ENCODE results near the gene SLN. TPM values are rescaled to one million over a fixed set of nuclear protein-coding genes. Genes with fewer than 3 reads are reported as not detected.

Gene SLN
- total and polyA plus RNA-seq, 2 donors (not counting 1 experiment from before 2014, with no cell fraction given), result not detected

- H3K36me3 ChIP-seq (ENCODE audit: control insufficient read depth, insufficient read depth, low read length), result no peaks in the 10 kb centered on the region
- H3K4me3 ChIP-seq (replicated peaks in 1 of 4; ENCODE audit: control extremely low read depth in 1 of 4, insufficient read depth in 1 of 4, low read depth in 3 of 4, low read length in 4 of 4), result no peak overlapping the region
- no peaks in the 10 kb centered on the region for H3K27me3 ChIP-seq (ENCODE audit: control insufficient read depth, insufficient read depth, low read length)
- H3K9me3 ChIP-seq (ENCODE audit: control insufficient read depth, insufficient read depth, low read depth, low read length), result no peaks in the 10 kb centered on the region
- H3K9ac ChIP-seq (ENCODE audit: insufficient read depth, low read length), result no peak overlapping the region
- H3K4me1 ChIP-seq (ENCODE audit: control insufficient read depth, extremely low read depth, insufficient read depth, low read length), result no peaks in the 10 kb centered on the region
- H3K79me2 ChIP-seq (ENCODE audit: control insufficient read depth, insufficient read depth, low read length), result no peaks in the 10 kb centered on the region
- H3K27ac ChIP-seq (ENCODE audit: insufficient read depth, low read length), result no peak overlapping the region
- DNase-seq (ENCODE audit: low read depth in 2 of 2), result no peak
- no peak overlapping the region for H2AFZ ChIP-seq (ENCODE audit: low read length)
- no peaks in the 10 kb centered on the region for H4K20me1 ChIP-seq (ENCODE audit: control insufficient read depth, extremely low read depth, insufficient read depth, low read length)
- no peak for TF ChIP-seq EZH2 (IDR thresholded peaks at IDR 0.05; ENCODE audit: low read length, missing control alignments)
- TF ChIP-seq, protein P1, sequence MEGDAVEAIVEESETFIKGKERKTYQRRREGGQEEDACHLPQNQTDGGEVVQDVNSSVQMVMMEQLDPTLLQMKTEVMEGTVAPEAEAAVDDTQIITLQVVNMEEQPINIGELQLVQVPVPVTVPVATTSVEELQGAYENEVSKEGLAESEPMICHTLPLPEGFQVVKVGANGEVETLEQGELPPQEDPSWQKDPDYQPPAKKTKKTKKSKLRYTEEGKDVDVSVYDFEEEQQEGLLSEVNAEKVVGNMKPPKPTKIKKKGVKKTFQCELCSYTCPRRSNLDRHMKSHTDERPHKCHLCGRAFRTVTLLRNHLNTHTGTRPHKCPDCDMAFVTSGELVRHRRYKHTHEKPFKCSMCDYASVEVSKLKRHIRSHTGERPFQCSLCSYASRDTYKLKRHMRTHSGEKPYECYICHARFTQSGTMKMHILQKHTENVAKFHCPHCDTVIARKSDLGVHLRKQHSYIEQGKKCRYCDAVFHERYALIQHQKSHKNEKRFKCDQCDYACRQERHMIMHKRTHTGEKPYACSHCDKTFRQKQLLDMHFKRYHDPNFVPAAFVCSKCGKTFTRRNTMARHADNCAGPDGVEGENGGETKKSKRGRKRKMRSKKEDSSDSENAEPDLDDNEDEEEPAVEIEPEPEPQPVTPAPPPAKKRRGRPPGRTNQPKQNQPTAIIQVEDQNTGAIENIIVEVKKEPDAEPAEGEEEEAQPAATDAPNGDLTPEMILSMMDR (conservative IDR thresholded peaks at IDR 0.05 in 1 of 2, IDR thresholded peaks at IDR 0.05 in 1 of 2; ENCODE audit: low read depth in 1 of 2, low read length in 2 of 2), result no peak
- no peak overlapping the region for H3K4me2 ChIP-seq (ENCODE audit: extremely low read depth, insufficient read depth, low read length)
These were observed 33.3 kb downstream of the SLN start for GRCh38 chr11:107678632-107678971.

DNA sequence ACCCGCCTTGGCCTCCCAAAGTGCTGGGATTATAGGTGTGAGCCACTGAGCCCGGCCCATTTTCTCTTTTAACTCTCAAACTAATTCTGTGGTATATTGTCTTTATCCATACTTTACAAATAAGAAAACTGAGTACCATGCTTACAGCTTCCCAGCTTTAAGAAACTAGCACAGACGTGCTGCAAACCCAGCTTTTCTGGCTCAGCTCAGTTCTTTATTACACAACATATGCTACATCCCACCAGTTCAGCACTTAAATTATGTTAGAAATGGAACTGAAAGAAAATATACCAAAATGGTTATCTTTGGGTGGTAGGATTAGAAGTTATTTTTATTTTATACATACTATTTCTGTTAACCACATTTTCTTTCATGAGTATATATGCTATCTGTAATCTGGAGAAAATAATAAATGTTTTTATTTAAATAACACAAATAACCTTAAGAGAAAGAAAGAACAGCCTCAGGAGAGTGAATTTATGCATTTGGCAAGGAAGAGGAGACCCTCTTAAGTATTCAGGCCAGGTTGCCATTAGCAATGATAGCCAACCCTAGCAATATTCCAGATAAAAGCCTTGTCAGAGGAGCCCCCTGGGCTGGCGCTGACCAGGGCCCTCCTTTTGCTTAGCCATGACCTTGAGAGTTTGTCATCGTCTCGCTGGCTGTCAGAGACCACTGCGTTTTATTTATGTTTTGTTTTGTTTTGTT lies 33.8 kb downstream of the SLN start:
- Histone ChIP-seq H2AFZ (ENCODE audit: low read length) (no peak overlapping the region), H3K27ac (ENCODE audit: insufficient read depth, low read length) (no peak overlapping the region), H3K4me2 (ENCODE audit: extremely low read depth, insufficient read depth, low read length) (no peak overlapping the region), H3K4me1 (ENCODE audit: control insufficient read depth, extremely low read depth, insufficient read depth, low read length) (no peaks in the 10 kb centered on the region), H3K79me2 (ENCODE audit: control insufficient read depth, insufficient read depth, low read length) (no peaks in the 10 kb centered on the region), H3K27me3 (ENCODE audit: control insufficient read depth, insufficient read depth, low read length) (no peaks in the 10 kb centered on the region), H3K36me3 (ENCODE audit: control insufficient read depth, insufficient read depth, low read length) (no peaks in the 10 kb centered on the region), H3K9ac (ENCODE audit: insufficient read depth, low read length) (no peak overlapping the region), H4K20me1 (ENCODE audit: control insufficient read depth, extremely low read depth, insufficient read depth, low read length) (no peaks in the 10 kb centered on the region), H3K4me3 (replicated peaks in 1 of 4; ENCODE audit: control extremely low read depth in 1 of 4, insufficient read depth in 1 of 4, low read depth in 3 of 4, low read length in 4 of 4) (no peak overlapping the region), H3K9me3 (ENCODE audit: control insufficient read depth, insufficient read depth, low read depth, low read length) (no peaks in the 10 kb centered on the region)
- no peak for DNase-seq (ENCODE audit: low read depth in 2 of 2)
- TF ChIP-seq EZH2 (IDR thresholded peaks at IDR 0.05; ENCODE audit: low read length, missing control alignments), result no peak
- TF ChIP-seq, protein P1 (conservative IDR thresholded peaks at IDR 0.05 in 1 of 2, IDR thresholded peaks at IDR 0.05 in 1 of 2; ENCODE audit: low read depth in 1 of 2, low read length in 2 of 2), result no peak

- H4K20me1 ChIP-seq (ENCODE audit: control insufficient read depth, extremely low read depth, insufficient read depth, low read length), result no peaks in the 10 kb centered on the region
- H2AFZ ChIP-seq (ENCODE audit: low read length), result no peak overlapping the region
- no peak overlapping the region for H3K9ac ChIP-seq (ENCODE audit: insufficient read depth, low read length)
- H3K9me3 ChIP-seq (ENCODE audit: control insufficient read depth, insufficient read depth, low read depth, low read length), result no peaks in the 10 kb centered on the region
- no peaks in the 10 kb centered on the region for H3K79me2 ChIP-seq (ENCODE audit: control insufficient read depth, insufficient read depth, low read length)
- H3K27ac ChIP-seq (ENCODE audit: insufficient read depth, low read length), result no peak overlapping the region
- DNase-seq (ENCODE audit: low read depth in 2 of 2), result no peak
- H3K4me2 ChIP-seq (ENCODE audit: extremely low read depth, insufficient read depth, low read length), result no peak overlapping the region
- H3K4me1 ChIP-seq (ENCODE audit: control insufficient read depth, extremely low read depth, insufficient read depth, low read length), result no peaks in the 10 kb centered on the region
- no peak overlapping the region for H3K4me3 ChIP-seq (replicated peaks in 1 of 4; ENCODE audit: control extremely low read depth in 1 of 4, insufficient read depth in 1 of 4, low read depth in 3 of 4, low read length in 4 of 4)
- no peak for TF ChIP-seq EZH2 (IDR thresholded peaks at IDR 0.05; ENCODE audit: low read length, missing control alignments)
- TF ChIP-seq, protein P1 (conservative IDR thresholded peaks at IDR 0.05 in 1 of 2, IDR thresholded peaks at IDR 0.05 in 1 of 2; ENCODE audit: low read depth in 1 of 2, low read length in 2 of 2), result no peak
- no peaks in the 10 kb centered on the region for H3K27me3 ChIP-seq (ENCODE audit: control insufficient read depth, insufficient read depth, low read length)
- no peaks in the 10 kb centered on the region for H3K36me3 ChIP-seq (ENCODE audit: control insufficient read depth, insufficient read depth, low read length)
These were observed 35.4 kb downstream of the SLN start for GRCh38 chr11:107676336-107677057.
